Esophagus muscularis mucosa (tissue), 4 donors: ENCODE measurements around the gene BBS9. TPM values are rescaled to one million over a fixed set of nuclear protein-coding genes. Genes with fewer than 3 reads are reported as not detected.

ENCODE experiments used
- DNase-seq: peaks from one replicate; pipeline ENCODE4 v3.0.0-alpha.2; 2017; ENCODE audit errors: extremely low spot score
- H3K27ac ChIP-seq, 4 donors: fragments of 200-600 bp; sonication (generic); replicated peaks in 1 of 4; 1 replicate in 3 of 4; 2 replicates in 1 of 4; pipeline ENCODE4 v1.5.1; 2016 to 2019; ENCODE audit warnings: mild to moderate bottlenecking in 1 of 4
- H3K27me3 ChIP-seq, 4 donors: fragments of 200-600 bp; sonication (generic); one replicate each; pipeline versions ENCODE4 v1.5.1 to v1.6.0; 2016 to 2019
- H3K36me3 ChIP-seq, 4 donors: fragments of 200-600 bp; sonication (generic); one replicate each; pipeline ENCODE4 v1.5.1; 2016 to 2019
- H3K4me1 ChIP-seq, 4 donors: fragments of 200-600 bp; sonication (generic); one replicate each; pipeline ENCODE4 v1.5.1; 2016 to 2019
- H3K4me3 ChIP-seq, 4 donors: fragments of 200-600 bp; sonication (generic); 1 replicate in 2 of 4; 2 replicates in 2 of 4; pipeline ENCODE4 v1.5.1; 2016 to 2019; ENCODE audit warnings: mild to moderate bottlenecking in 4 of 4, moderate library complexity in 1 of 4
- H3K9me3 ChIP-seq, 4 donors: fragments of 200-600 bp; sonication (generic); 1 replicate in 3 of 4; 2 replicates in 1 of 4; pipeline ENCODE4 v1.5.1; 2016 to 2019
- EP300 ChIP-seq: sonication (generic); formaldehyde crosslinking; IDR thresholded peaks from one replicate; pipeline ENCODE4 v1.6.1; 2017; ENCODE audit warnings: antibody characterized with exemption
- POLR2A ChIP-seq: fragments of 450-650 bp; IDR thresholded peaks from one replicate; pipeline ENCODE4 v1.6.1; 2017; ENCODE audit warnings: antibody characterized with exemption, moderate library complexity, mild to moderate bottlenecking, low read depth
- POLR2AphosphoS5 ChIP-seq, 2 donors: sonication (generic); formaldehyde crosslinking; IDR thresholded peaks; one replicate each; pipeline ENCODE4 v1.6.1; 2017; ENCODE audit warnings: antibody characterized with exemption in 2 of 2
- WGBS: methylation state at CpG from one replicate; pipeline ENCODE4 v1.1.5; 2018; 5-methylcytosine and 5-hydroxymethylcytosine counted together
- intact Hi-C: fragments of 100-400 bp; cut with DNase I; formaldehyde crosslinking; loops from one replicate; pipeline ENCODE4 v1.15.1; 2023
- total RNA-seq, 4 donors: library from RNA; depleted of rRNA; stranded (reverse); fragments of >200 nt; gene quantifications; one replicate each; pipeline versions ENCODE4 v1.1.0 to v1.2.1, GENCODE V29; 2016
- TF ChIP-seq, protein P1 (sequence below), 3 experiments: fragments of 200-600 bp in 2 of 3; fragments of 450-650 bp in 1 of 3; sonication (generic) in 2 of 3; IDR thresholded peaks; one replicate each; pipeline ENCODE4 v1.5.1; 2017 to 2019; ENCODE audit warnings: antibody characterized with exemption in 3 of 3, mild to moderate bottlenecking in 2 of 3, moderate library complexity in 1 of 3

Gene BBS9
- total RNA-seq, 4 donors from 2014 or later: 14.7 to 20.8 (median 16.3) TPM

DNA sequence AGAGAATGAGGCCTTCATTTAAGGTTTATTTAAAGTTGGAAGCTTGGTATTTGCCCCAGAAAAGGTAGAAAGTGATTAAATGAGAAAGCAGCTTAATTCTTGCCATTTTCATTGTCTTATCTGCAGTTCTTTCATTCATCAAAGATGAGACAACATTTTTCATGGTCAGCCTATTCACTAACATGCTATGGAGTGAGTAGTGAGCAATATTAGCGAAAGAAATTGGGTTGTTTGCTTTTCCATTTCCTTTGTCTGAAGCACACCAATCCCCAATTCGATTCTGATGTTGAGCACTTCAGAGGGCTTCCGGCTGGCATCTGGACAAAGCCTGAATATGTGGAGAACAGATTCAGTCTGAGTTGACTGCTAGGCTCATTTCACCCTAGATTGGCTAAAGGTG, 317.2 kb downstream of the BBS9 start:
- no peaks in the 10 kb centered on the region for H3K36me3 ChIP-seq
- intact Hi-C loops: no loop called here
- peaks cover 0 to 6% (median 0%) of the 10 kb centered on the region in 4 donors for H3K4me1 ChIP-seq
- peaks cover 0 to 7% (median 0%) of the 10 kb centered on the region in 4 donors for H3K9me3 ChIP-seq
- WGBS: 88% methylated on average over 3 of the region's 3 CpGs
- no peak for TF ChIP-seq POLR2AphosphoS5 (IDR thresholded peaks at IDR 0.05)
- no peak for TF ChIP-seq EP300
- no peak overlapping the region for H3K27ac ChIP-seq
- H3K27me3 ChIP-seq: no peaks in the 10 kb centered on the region
- H3K4me3 ChIP-seq: no peak overlapping the region
- DNase-seq: no peak

DNA sequence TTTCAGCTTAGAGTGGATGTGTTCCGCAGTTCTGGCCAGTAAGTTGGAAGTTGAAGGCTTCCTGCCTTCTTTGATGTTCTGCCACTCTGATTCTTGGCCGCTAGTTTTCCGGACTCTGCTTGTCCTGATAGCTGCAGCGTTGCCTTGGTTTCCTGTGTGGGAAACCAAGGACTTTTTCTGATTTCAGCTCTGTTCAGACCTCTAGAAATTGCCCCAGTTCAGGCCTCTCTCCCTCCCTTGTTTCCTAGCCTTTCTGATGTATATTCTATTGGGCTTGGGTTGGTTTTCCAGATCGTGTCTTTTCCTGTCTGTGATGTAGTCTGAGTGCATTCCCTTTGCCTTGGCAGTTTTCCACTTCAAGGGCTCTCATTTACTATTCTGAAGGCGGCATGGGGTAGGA, 318.7 kb downstream of the BBS9 start:
- DNase-seq: no peak
- Histone ChIP-seq H3K4me1 (peaks cover 0 to 6% (median 0%) of the 10 kb centered on the region in 4 donors), H3K27ac (no peak overlapping the region), H3K4me3 (no peak overlapping the region), H3K36me3 (no peaks in the 10 kb centered on the region), H3K27me3 (no peaks in the 10 kb centered on the region), H3K9me3 (peaks cover 0 to 8% (median 0%) of the 10 kb centered on the region in 4 donors)
- intact Hi-C loops: no loop called here
- 59% methylated on average over 6 of the region's 6 CpGs for WGBS
- TF ChIP-seq, protein P1, sequence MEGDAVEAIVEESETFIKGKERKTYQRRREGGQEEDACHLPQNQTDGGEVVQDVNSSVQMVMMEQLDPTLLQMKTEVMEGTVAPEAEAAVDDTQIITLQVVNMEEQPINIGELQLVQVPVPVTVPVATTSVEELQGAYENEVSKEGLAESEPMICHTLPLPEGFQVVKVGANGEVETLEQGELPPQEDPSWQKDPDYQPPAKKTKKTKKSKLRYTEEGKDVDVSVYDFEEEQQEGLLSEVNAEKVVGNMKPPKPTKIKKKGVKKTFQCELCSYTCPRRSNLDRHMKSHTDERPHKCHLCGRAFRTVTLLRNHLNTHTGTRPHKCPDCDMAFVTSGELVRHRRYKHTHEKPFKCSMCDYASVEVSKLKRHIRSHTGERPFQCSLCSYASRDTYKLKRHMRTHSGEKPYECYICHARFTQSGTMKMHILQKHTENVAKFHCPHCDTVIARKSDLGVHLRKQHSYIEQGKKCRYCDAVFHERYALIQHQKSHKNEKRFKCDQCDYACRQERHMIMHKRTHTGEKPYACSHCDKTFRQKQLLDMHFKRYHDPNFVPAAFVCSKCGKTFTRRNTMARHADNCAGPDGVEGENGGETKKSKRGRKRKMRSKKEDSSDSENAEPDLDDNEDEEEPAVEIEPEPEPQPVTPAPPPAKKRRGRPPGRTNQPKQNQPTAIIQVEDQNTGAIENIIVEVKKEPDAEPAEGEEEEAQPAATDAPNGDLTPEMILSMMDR (IDR thresholded peaks at IDR 0.05): no peak
- TF ChIP-seq POLR2AphosphoS5 (IDR thresholded peaks at IDR 0.05): no peak
- TF ChIP-seq POLR2A: no peak
- no peak for TF ChIP-seq EP300

DNA sequence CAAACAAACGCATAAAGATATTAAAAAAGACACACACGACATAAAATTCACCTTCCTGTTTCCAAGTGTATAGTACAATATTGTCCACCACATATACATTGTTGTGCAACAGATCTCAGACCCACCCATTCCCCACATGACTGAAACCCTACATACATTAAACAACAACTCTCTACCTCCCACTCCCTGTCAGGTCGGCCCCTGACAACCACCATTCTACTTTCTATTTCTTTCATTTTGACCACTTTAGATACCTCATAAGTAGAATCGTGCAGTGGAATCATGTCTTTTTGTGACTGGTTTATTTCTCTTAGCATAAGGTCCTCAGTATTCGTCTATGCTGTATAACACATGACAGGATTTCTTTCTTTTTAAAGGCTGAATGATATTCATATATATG, 320.5 kb downstream of the BBS9 start:
- WGBS: 86% methylated on average over 5 of the region's 5 CpGs
- no peaks in the 10 kb centered on the region for H3K36me3 ChIP-seq
- H3K27me3 ChIP-seq: no peaks in the 10 kb centered on the region
- intact Hi-C loops: no loop called here
- no peaks in the 10 kb centered on the region for H3K4me1 ChIP-seq
- TF ChIP-seq, protein P1 (IDR thresholded peaks at IDR 0.05): no peak
- TF ChIP-seq POLR2AphosphoS5 (IDR thresholded peaks at IDR 0.05): no peak
- no peak for TF ChIP-seq EP300
- no peak for TF ChIP-seq POLR2A
- no peak overlapping the region for H3K27ac ChIP-seq
- no peak for DNase-seq
- H3K4me3 ChIP-seq: no peak overlapping the region
- peaks cover 0 to 8% (median 0%) of the 10 kb centered on the region in 4 donors for H3K9me3 ChIP-seq

DNA sequence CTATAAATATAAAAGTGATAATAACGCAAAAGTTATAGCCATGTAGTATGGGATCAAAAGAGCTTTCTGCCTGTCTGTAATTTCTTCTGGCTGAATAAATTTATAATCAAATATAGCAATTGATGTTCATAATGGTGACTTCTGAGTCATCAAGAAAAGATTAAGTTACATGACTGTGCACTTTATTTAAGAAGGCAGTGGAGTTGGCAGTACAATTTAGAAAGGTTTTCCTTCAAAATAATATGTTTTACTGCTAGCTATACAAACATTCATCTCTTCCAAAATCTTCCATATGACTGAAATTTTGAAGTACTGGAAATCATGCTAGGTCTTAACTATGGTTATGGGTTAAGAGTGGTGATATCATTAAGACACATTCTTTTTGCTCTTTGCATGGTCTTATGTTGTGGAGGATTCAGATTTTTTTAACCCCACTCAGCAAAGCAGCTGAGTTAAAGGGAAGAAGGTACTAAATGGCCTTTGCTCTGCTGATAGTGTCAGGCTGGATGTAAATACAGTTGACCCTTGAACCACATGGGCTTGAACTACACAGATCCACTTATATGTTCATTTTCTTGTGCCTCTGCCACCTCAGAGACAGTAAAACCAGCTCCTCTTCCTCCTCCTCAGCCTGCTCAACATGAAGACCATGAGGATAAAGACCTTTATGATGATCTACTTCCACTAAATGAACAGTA, 323.6 kb downstream of the BBS9 start:
- Histone ChIP-seq H3K4me1 (no peaks in the 10 kb centered on the region), H3K27ac (no peak overlapping the region), H3K9me3 (peaks cover 0 to 8% (median 0%) of the 10 kb centered on the region in 4 donors), H3K27me3 (no peaks in the 10 kb centered on the region), H3K36me3 (no peaks in the 10 kb centered on the region), H3K4me3 (no peak overlapping the region)
- no peak for DNase-seq
- intact Hi-C loops: no loop called here
- TF ChIP-seq POLR2A (no peak), EP300 (no peak), POLR2AphosphoS5 (IDR thresholded peaks at IDR 0.05) (no peak)
- TF ChIP-seq, protein P1 (IDR thresholded peaks at IDR 0.05): no peak
- 94% methylated on average over 1 of the region's 1 CpG for WGBS

DNA sequence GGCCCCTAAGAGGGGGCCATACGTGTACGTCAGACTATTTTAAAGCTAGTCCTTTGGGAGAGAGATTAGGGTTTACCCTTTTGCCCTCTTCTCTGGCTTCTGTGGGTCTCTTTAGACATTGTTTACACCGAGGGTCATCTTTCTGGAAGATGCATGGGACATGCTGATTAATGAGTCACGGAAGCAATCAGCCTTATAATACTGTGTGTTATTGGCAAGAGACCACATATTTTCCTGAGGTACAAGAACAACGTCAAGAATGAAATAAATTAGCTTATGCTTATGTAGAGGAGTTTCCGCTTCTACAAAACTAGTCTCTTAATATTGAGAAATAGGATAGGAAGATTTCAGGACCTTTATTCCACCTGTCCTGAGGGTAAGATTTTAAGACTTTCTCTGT, 327.7 kb downstream of the BBS9 start:
- no peak for TF ChIP-seq POLR2A
- no peak for TF ChIP-seq EP300
- TF ChIP-seq POLR2AphosphoS5 (IDR thresholded peaks at IDR 0.05): no peak
- TF ChIP-seq, protein P1 (IDR thresholded peaks at IDR 0.05): no peak
- WGBS: 75% methylated on average over 6 of the region's 6 CpGs
- no peaks in the 10 kb centered on the region for H3K9me3 ChIP-seq
- H3K4me1 ChIP-seq: no peaks in the 10 kb centered on the region
- no peaks in the 10 kb centered on the region for H3K36me3 ChIP-seq
- DNase-seq: no peak
- H3K27me3 ChIP-seq: no peaks in the 10 kb centered on the region
- intact Hi-C loops: no loop called here
- H3K27ac ChIP-seq: no peak overlapping the region
- H3K4me3 ChIP-seq: no peak overlapping the region
